ENCODE data around the gene BTBD6. TPM values are rescaled to one million over a fixed set of nuclear protein-coding genes. Genes with fewer than 3 reads are reported as not detected.

Gene BTBD6
- total RNA-seq, 4 donors from 2014 or later = 44.5 to 70.6 (median 62.6) TPM

DNA sequence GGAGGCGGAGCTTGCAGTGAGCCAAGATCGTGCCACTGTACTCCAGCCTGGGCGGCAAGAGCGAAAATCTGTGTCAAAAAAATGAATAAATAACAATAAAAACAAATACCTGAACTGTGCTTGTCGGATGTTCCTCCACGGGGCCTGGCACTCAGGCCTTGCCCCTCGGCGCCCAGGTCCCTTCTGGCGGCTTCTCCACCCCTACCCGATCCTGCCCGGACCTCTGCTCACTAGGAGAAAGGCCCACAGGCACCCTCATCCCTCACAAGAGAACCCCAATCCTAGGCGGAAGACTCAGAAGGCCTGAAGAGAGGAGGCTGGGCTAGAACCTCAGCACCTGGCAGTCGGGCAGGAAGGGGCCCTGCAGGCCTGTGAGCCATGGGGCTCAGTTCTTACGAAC lies 21.0 kb upstream of the BTBD6 start:
- TF ChIP-seq POLR2A (IDR thresholded peaks at IDR 0.05) (no peak), CTCF (IDR thresholded peaks at IDR 0.05) (no peak)
- H3K4me3 ChIP-seq (ENCODE audit: low read depth, poor library complexity, severe bottlenecking) = no peak overlapping the region
- intact Hi-C loops (cut with DNase I; ENCODE audit: low total_unique reads) = no loop called here
- no peak for DNase-seq (ENCODE audit: low spot score in 2 of 2)
- WGBS, 2 donors = 95 to 96% methylated on average over 14 of the region's 14 CpGs

GRCh38 chr14:105228562-105228961 lies 19.8 kb upstream of the BTBD6 start:
- no peak overlapping the region for H3K4me3 ChIP-seq (ENCODE audit: low read depth, poor library complexity, severe bottlenecking)
- DNase-seq (ENCODE audit: low spot score in 2 of 2) = no peak
- 76 to 85% methylated on average over 16 to 17 of the region's 17 CpGs for WGBS, 2 donors
- TF ChIP-seq POLR2A (IDR thresholded peaks at IDR 0.05) = no peak
- TF ChIP-seq CTCF (IDR thresholded peaks at IDR 0.05) = no peak
- intact Hi-C loops (cut with DNase I; ENCODE audit: low total_unique reads) = no loop called here

DNA sequence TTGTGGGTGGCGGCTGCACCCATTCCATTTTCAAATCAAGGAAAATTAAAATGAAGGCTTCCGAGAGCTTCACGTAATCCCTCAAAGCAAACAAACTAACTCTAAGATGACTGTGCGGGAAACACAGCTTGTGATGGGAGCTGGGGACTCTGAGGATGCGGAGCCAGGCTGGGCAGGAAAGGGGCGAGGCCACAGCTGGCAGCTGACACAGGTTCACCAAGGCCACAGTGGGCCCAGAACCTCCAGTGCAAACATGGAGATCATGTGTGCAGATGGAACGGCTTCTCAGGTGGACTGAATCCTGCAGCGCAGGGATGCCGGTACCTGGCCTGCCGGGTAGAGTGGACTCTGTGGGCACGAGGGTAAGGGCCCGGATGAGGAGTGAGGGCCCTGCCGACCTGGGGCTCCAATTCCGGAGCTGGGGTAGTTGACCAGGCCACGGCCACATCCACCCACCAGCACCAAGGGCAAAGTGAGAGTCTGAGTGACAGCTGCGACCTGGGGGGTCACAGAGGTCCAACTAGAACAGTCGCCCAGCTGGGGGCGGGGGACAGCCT lies 19.2 kb upstream of the BTBD6 start:
- no peak overlapping the region for H3K4me3 ChIP-seq (ENCODE audit: low read depth, poor library complexity, severe bottlenecking)
- TF ChIP-seq POLR2A (IDR thresholded peaks at IDR 0.05) = no peak
- no peak for TF ChIP-seq CTCF (IDR thresholded peaks at IDR 0.05)
- no peak for DNase-seq (ENCODE audit: low spot score in 2 of 2)
- intact Hi-C loops (cut with DNase I; ENCODE audit: low total_unique reads) = no loop called here
- WGBS, 2 donors = 93 to 95% methylated on average over 14 to 15 of the region's 18 CpGs

DNA sequence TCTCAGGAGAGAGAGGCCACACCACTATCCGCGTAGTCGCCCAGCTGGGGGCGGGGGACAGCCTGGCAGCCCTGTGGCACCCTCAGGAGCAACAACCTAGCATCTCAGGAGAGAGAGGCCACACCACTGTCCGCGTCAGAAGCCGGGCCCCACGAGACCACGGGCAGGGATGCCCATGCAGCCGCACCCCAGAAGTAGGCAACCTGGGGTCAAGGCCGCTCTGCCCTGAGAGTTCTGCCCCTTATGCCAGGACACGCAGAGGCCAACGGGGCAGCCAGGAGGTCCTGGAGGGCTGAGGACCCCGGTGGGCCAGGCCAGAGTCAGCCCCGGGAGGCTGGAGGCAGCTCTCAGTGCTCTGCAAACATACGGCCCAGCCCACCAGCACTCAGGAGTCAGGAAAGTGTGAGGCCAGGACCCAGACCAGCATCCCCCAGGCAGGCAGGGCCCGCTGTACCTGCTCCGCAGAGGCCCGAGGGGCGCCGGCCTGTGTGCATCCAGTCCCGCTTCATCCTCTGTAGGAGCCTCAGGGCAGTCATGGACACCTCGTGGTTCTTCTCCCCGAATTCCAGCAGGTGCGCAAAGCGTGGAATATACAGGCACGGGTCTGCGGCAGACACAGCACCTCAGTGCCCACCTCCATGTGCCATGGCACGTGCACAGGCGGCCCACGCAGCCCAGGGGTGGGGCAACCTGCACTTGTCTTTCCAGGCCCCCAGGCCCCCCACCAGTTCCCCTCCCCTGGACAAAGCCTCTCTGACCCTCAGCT lies 7.3 kb upstream of the BTBD6 start:
- H3K4me3 ChIP-seq (ENCODE audit: low read depth, poor library complexity, severe bottlenecking) = no peak overlapping the region
- TF ChIP-seq POLR2A (IDR thresholded peaks at IDR 0.05) (no peak), CTCF (IDR thresholded peaks at IDR 0.05) (no peak)
- intact Hi-C loops (cut with DNase I; ENCODE audit: low total_unique reads) = no loop called here
- DNase-seq (ENCODE audit: low spot score in 2 of 2) = no peak
- WGBS, 2 donors = 95 to 97% methylated on average over 15 to 21 of the region's 31 CpGs

DNA sequence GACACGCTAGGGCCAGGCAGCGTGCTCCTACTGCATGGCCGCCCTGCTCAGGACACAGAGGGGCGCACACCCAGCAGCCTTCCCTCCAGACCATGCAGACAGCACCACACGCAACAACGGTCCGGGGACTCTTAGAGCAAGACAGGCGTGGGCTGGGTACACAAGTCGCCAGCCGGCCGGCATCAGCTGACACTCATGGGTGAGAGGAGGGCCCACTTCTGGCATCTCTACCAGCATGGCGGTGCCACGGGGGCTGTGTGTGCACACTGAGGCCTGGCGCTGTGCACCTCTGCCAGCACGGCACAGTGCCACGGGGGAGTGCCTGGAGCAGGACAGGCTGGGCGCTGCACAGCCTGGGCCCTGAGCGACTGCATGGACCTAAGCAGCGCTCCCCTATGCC lies 6.7 kb upstream of the BTBD6 start:
- intact Hi-C loops (cut with DNase I; ENCODE audit: low total_unique reads) = no loop called here
- TF ChIP-seq CTCF (IDR thresholded peaks at IDR 0.05) (no peak), POLR2A (IDR thresholded peaks at IDR 0.05) (no peak)
- H3K4me3 ChIP-seq (ENCODE audit: low read depth, poor library complexity, severe bottlenecking) = no peak overlapping the region
- 90 to 96% methylated on average over 17 to 19 of the region's 19 CpGs for WGBS, 2 donors
- DNase-seq (ENCODE audit: low spot score in 2 of 2) = no peak
